GM12875 (cell line): ENCODE results near the gene ELP4.

Source experiments
- H3K4me3 ChIP-seq: one replicate; pipeline ENCODE4 v1.5.1; 2011; ENCODE audit warnings: low read depth, low read length, control low read depth
- CTCF ChIP-seq: IDR thresholded peaks from 2 replicates; pipeline ENCODE4 v1.5.1; 2011; ENCODE audit warnings: low read depth, mild to moderate bottlenecking, control low read depth, inconsistent platforms, low read length, moderate library complexity, borderline replicate concordance; ENCODE audit not compliant: insufficient read depth

Gene ELP4

GRCh38 chr11:31814176-31814868 is 304.8 kb downstream of the ELP4 start:
- no peak for TF ChIP-seq CTCF
- H3K4me3 ChIP-seq: no peak overlapping the region

- H3K4me3 ChIP-seq: no peak overlapping the region
- no peak for TF ChIP-seq CTCF
These were observed 306.3 kb downstream of the ELP4 start for GRCh38 chr11:31815711-31816467.

- H3K4me3 ChIP-seq: no peak overlapping the region
- TF ChIP-seq CTCF: no peak
These were observed 307.0 kb downstream of the ELP4 start for GRCh38 chr11:31816468-31817053.

- TF ChIP-seq CTCF: no peak
- no peak overlapping the region for H3K4me3 ChIP-seq
These were observed 307.6 kb downstream of the ELP4 start for GRCh38 chr11:31817054-31817620.

- H3K4me3 ChIP-seq: no peak overlapping the region
- TF ChIP-seq CTCF: no peak
These were observed 308.3 kb downstream of the ELP4 start for GRCh38 chr11:31817621-31818424.

- no peak overlapping the region for H3K4me3 ChIP-seq
- TF ChIP-seq CTCF: no peak
These were observed 308.8 kb downstream of the ELP4 start for GRCh38 chr11:31818425-31818755.
